Cerebellar cortex (tissue), 1 donor: ENCODE results near the gene PTPRG.

Source experiments
- DNase-seq: peaks from one replicate; pipeline ENCODE4 v3.0.0-alpha.2; 2015; ENCODE audit warnings: low spot score

PTPRG gene

DNA sequence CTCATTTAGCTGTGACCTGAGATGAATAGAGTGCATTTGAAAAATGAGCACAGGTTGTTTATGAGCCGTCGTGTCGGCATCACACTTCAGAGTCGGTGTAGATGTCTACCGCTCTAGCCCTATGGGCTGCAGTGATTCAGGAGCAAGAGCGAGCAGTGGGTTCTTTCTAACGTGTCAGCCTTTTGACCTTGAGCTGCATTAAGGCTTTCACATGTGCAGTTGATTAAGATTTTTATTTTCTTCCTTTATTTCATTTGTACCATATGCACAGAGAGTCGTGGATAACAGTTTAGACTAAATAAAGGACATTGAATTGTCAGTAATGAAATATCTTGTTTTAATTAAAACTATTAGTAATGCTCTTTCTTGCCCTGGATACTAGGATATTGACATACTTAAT lies 368.2 kb downstream of the PTPRG start:
- no peak for DNase-seq

DNA sequence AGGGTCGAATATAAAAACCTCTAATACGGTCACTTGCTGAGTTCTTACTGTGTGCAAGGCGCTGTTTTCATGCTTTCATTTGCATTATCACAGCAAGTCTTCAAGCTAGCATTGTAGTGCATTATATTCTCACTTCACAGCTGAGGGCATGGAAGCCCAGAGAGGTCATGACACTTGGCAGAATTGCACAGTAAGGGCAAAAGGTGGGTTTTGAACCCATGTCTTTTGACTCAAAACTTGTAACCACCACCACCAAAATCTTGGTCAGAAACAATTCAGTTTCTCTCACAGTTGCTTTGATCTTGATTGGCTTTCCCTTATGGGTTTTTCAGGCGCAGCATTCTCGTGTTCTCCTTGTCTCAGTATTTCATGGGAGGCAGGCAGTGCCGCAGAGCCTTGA lies 371.1 kb downstream of the PTPRG start:
- no peak for DNase-seq

DNA sequence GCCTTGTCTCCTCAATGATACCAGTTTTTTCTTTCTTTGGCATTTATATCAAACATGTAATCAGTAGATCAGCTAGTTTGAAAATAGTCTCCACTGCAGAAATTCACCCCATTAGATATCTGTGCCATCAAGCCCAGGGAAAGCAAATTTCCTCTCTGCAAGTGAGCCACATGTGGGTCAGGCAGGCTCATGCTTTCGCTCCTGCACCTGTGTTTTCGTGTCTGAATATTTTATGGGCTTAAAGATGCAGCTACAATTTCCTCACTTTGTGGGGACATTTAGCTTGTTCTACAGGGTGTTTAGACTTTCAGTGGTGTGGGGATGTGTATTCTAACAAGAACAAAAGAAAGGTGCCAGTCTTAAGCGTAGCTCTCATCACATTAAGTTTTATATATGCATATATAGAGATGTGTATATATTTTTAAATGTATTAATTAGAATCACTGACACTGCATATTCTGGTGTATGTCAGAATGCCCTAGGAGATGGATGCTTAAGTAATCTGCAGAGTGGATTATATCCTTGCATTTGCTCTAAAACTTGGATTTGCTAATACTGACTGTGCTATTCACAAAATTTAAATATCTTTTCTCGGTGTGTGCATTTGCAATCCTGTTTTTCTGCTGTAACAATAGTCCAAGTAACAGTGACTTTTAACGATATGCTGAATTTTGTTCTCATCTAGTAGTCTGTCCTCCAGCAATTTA lies 372.6 kb downstream of the PTPRG start:
- no peak for DNase-seq

DNA sequence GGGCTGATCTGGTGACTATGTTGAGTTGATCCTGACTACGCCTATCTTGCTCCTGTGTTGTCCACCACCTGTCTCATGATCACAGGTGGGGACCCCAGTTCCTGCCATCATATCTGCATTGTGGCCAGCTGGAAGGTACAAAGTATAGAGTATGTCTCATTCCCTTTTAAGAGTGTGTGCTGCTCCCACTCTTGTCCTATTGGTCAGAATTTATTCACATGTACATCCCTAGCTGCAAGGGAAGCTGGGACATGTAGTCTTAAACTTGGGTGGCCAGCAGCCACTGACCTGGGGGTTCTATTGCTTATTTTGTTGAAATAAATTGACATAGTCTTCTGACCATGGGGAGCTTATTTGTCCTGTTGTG lies 373.1 kb downstream of the PTPRG start:
- no peak for DNase-seq

DNA sequence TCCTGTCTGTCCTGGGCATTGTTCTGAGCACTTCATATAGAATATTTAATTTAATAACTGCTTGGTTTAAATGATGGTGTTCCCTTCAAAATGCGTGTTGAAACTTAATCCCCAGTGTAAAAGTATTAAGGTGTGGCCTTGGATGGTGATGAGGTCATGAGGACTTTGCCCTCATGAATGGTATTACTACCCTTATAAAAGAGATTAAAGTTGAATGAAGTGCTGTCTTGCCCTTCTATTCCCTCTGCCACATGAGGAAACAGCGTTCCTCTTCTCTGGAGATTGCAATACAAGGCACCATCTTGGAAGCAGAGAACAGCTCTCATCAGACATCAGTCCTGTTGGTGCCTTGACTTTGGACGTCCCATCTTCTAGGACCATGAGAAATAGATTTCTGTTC lies 374.4 kb downstream of the PTPRG start:
- no peak for DNase-seq

DNA sequence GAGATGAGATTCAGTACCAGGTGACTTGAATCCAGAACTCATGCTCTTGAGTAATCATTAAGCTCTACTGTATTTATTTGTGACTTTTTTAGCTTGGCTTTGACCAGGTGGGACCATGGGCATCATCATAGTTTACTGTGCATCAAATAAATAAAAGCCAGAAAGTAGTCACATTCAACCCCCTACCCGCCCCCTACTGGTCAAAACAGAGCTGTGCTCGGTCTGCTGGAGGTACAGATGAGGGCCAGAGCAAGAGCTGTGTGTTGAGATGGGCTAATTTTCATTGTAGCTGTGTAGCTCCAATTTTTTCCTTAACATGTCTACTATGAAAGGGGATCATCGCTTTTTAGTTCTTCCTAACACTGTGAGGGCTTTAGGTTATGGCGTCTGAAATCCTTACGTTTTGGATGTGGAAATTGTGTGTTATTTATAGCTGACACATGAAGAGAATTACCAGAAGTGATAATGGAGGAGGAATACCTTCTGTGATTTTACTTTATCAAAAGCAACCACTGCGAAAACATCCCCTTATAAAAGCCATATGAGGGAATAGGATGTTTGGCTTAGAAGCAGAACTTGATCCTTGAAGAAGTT lies 375.1 kb downstream of the PTPRG start:
- DNase-seq = no peak

DNA sequence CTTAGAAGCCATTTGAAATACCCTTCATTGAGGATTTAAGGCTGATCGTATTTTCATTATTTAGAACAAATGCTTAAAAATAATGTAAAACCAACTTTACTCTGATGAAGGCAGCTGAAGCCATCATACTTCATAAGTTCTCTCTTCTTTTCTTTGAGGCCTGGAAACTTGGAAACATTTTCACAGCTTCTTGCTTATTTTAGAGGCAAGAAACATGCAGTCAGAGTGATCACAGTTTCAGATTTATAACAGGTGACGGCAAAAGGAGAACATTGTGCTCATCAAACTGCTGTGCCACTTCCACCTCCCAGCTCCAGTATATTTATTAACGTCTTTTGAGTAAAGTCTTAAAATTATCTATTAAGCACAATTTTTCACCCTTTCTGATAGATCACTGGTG lies 376.1 kb downstream of the PTPRG start:
- DNase-seq = no peak

DNA sequence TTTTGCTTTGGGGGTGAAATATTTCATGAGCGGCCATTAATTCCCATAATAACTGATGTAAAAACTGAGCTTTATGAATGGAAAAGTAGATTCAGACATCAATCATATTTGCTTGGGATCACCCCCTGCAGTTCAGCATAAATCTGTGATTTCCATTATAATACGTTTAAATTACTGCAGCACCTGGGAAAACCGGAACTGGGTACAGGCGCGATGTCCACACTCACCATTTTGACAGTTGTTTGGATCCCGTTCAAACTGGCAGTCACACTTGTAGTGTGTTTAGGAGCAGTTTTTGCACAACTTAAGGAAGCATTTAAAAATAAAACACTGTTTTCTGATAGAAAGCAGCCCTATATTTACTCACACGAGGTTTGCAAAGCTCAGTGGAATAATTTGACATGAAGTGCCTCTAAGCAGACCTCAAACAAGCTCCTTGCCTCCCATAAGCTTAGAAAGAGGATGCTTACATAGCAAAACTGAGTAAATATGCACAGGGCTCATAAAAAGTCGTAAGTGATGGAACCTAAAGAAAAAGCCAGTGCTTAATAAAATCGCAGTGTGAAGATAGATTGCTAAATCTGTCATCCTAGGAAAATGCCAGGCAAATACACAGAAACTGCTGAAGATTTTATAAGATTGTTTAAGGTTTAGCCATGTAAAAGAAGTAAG lies 377.6 kb downstream of the PTPRG start:
- no peak for DNase-seq

DNA sequence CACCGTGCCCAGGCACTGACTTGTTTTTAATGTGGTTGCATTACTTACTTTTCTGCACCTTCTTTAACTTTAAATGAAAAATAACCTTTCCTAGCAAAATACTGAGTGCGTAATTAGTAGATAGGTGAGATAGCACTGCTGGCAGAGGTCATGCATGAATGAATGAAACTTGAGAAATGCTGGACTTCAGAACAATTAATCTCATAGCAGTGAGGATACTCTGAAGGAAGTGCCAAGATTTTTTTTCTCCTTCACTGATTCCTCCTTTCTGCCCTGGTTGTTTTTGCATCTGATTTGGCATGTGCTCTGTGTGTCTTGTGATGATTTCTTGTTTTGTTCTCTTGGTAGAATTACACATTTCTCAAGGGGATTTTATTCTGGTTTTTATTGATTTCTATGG lies 378.9 kb downstream of the PTPRG start:
- DNase-seq = no peak

DNA sequence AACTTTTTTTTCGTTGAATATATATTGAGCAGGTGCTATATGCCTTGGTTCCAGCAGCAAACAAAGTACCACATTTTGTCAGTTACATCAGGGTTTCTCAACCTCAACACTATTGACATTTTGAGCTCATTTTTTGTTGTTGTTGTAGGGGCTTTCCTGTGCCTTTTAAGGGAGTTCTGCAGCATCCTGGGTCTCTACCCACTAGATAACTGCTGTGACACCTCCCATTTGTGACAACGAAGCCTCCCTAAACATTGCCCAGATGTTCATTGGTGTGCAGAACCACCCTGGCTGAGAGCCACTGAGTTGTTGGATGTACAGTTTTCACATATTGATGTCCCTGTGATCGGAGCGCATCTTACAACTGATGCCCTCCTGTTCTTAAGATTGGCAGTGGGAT lies 382.6 kb downstream of the PTPRG start:
- DNase-seq = no peak

DNA sequence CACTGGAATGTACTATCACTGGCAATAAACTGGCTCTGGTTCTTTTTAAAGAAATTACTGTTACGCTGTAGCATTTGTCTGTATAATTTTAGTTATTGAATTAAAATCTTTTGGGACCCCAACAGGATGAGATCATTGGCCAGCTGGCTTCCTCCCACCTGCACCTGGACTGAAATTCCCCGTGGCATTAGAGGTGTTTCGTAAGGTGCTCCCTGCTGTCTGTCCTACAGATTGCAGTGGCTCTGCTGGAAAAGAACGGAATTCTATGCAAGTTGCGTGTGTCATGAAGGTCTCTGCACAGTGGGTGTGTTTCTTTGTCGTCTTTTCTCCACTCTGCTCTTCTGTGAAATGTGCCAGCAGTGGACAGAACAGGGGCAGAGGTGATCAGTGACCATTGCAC lies 383.4 kb downstream of the PTPRG start:
- DNase-seq = no peak

DNA sequence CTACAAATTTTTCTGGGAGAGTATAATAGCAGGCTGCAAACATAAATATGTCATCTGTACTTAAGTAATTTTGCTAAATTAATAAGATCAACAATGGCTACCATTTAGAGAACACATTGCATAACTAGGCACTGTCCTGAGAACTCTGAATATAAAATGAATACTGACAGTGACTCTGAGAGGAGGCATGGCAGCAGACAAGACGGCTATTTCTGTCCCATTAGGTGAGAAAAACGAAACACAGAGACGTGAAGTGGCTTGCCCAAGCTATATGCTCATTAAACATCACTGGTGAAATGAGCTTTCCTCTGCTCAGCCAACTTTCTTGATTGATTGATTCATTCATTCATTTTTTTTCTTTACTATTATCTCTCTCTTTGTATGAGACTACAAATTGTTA lies 384.3 kb downstream of the PTPRG start:
- no peak for DNase-seq

DNA sequence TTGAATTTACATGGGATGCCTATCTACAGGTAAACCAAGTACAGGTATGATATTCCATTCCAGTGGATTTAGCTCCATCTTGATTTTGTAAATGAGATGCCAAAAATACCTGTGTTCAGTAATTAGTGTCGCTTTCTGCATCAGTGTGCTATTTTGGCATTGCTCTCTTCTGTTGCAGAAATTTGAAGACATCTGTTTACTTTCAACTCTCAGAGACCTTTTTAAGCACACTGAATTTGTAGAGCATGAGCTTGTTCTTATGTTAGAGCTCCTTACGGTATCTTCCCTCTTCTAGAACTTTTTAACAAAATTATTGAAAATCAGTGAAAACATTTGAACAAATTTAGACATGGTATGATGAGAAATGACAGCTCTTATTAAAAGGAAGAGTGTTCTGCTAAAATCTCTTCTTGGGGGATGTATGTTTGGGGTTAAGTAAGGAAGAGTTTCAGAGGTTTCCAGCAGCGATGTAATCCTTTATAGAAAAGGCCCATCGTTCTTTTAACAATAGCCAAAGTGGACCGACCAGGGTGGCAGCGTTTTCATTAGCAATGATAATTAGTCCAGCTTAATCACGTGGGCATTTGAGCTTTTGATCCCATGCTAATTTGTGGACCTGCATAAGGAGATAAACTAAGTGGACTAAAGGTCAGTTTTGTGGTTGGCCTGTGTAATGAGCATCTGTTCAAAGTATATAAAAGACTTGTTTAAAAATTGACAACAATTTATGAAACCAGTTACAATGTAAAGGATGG lies 385.4 kb downstream of the PTPRG start:
- peak; percentile 39 for DNase-seq

DNA sequence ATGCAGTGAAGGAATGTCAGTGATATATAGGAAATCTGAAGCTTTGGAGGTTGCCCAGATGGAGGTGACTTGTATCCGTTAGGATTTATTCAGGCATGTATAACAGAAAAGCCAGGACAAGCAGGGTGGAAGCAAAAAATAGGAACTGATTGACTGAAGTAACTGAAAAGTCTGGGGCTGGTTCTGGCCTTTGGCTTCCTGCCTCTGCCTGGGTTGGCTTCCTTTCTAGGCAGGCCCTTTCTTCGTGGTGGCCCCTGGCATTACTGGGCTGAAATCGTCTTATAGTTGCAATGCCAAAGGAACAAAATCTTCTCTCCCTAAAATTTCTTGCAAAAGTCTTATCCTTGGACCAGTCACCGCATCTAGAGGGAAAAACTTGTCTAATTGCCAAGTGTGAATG lies 386.1 kb downstream of the PTPRG start:
- DNase-seq = no peak

DNA sequence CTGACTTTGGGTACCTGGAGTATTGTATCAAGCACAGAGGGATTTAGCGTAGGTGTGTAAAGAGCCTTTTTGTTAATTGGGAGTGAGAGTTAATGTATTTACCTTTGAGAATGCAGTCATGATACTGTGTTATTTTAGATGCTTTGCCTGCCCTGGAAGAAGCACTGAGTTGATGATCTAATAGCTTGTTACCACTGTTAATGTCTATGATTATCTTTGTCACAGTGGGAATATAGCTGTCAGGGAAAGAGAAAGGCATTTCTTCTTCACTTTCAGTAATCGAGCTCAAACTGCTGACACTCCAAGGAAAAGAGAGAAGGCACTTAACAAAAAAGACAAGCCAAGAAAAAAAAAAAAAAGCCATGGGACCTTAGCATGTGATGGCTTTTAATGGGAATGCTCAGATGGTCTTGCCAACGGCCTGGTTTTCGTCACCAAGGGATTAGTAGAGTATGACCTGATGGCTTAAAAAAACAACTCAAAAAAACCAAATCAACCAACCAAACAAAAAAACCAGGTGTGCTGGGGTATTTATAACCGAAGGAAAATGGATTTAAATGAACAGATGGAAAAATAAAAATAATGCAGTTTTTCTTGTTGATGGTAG lies 387.4 kb downstream of the PTPRG start:
- no peak for DNase-seq

DNA sequence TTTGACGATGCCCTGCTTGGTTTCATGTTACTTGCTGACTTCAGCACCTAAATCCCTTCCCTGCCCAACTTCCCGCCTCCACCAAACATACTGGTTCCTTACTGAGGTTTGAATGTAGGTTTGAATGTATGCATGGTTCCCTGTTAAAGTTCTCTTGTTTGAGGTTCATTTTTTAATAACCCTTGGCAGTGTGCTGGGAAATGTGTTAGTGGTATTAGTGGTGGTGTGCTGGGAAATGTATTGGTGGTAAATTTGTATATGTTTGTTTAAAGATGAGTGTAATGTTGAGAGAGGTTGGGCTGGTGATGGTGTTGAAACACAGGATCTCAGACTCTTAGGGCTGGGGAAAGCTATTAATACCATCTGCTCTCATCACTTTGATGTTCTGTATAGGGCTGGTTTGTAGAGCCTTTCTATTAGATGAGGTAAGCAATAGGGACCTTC lies 392.7 kb downstream of the PTPRG start:
- no peak for DNase-seq

DNA sequence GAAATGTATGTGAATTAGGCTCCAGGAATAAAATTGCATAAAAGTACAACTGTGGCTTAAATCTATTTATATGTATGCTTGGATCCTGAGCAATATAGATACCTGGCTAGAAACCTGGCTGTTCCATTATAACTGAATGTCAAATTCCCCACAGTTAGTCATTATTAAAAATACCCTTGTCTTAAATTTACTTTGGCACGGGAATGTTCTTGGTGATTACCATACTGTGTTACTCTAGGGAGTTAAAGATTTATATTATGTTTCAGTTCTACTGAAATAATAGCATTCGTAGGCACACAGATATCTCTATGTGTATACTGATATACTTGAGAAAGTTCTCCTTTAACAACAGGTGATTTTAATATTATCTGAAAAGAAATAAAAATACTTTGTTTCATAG lies 394.1 kb downstream of the PTPRG start:
- no peak for DNase-seq

DNA sequence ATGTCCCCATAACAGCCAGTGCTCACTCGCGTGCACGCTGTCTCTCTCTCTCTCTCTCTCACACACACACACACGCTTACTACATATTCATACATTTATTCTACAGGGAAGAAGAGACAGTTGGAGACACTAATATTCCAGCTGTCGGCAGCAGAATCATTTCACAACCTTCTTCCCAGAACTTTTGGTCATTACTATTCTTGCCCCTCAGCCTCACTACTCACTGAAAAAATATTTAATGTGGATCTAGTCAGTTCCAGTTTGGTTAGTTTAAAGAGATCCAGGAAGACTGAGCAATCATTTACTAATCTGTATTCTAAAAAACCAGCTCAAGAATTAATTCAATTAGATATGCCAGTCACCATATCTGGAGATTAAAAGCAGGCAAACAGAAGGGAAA lies 394.9 kb downstream of the PTPRG start:
- DNase-seq = no peak

DNA sequence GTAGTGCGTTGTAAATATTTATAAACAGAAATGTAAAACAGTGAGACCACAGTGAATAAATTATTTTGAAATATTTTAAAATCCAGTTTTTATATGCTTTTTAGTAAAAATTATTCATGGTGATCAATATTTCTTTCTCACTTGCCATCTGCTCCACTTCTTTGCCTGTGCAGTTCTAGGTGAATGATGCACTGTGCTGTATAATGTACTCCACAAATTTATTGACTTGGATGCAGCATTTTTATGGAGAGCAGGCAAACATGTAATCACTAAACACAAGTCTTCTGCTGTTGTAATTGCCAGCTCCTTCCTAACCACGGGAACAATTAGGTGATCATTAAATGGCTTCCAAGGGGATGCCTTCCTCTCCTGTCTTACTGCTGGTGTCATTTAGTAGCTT lies 395.9 kb downstream of the PTPRG start:
- DNase-seq = no peak

DNA sequence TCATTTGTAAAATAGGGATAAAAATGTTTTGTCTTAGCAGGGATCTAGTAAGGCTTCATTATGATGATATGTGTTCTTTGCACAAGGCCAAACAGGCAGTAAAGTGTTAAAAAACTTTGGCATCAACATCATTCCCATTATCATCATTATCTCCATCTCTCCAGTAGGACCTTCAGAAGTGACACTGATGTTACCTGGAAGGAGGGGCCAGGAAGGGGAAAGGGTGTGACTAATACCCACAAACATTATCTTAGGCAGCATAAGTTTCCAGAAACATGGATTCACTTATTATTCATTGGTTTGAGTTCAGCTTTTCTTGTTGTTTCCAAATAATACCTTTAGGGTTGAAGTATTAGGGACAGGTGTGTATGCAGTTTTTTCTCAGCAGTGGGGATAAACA lies 399.6 kb downstream of the PTPRG start:
- no peak for DNase-seq

DNA sequence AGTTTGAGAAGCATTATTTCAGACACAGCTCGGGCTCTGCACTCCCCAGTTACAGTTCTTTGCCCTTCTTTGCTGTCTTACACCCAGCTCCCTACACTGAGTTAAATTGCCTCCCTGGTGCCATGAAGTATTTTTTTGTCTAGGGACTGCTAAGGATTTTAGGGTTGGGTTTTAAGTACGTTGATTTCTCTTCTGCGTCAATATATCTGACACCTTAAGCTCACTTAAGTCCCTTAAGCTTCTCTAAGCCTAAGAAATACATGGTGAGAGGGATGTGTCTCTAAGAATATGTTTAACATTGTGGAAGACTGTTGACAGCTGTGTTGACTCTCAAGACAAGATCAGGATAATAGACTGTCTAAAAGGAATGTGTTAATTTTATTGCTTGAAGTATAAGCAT lies 400.5 kb downstream of the PTPRG start:
- DNase-seq = no peak

DNA sequence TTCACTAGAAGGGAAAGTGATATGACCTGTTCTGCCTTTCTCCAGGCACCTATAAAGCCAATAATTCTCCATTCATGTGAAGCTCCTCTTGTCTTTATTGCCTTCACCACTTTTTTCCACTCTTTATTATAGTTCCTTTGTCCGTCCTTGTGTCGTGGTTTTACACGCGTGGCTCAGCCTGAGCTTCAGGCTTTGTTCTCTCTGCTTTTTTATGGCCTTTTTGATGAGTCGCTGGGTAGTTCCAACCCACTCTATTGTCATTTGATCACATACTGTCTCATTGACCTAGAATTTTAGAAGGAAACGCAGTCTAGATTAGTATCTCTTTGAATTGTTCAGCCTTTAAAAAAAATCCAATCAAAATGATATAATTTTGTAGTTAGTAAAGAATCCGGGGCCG lies 403.2 kb downstream of the PTPRG start:
- DNase-seq = no peak

DNA sequence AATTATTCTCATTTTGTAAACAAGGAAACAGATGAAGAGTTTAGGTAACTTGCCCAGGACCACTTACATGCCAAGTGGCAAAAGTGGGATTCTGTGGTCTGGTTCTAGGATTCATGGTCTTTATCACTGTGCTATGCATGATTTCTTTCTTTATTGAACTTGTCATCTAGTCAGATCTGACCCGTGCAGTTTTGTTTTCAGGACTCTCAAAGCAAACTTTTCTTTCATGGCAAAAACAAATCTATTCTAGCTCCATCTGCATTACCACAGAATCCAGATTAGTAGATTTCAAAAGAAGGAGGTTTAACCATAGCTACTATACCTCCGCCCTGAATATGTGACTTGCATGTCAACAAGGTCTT lies 404.4 kb downstream of the PTPRG start:
- no peak for DNase-seq
